MM.1S (cell line): ENCODE results near the gene RNF114.

Experiments
- DNase-seq: peaks from one replicate; pipeline ENCODE4 v3.0.0-alpha.2; 2015
- H2AFZ ChIP-seq: fragments of 300-600 bp; sonication (generic); 2 replicates; pipeline ENCODE4 v1.6.0; 2016; ENCODE audit warnings: antibody characterized with exemption, low read length
- H3F3A ChIP-seq: fragments of 300-600 bp; sonication (generic); 2 replicates; pipeline ENCODE4 v1.6.1; 2016; ENCODE audit warnings: mild to moderate bottlenecking, antibody characterized with exemption, low read length, moderate library complexity, mixed read lengths; ENCODE audit not compliant: insufficient read depth
- H3K27ac ChIP-seq: fragments of 300-600 bp; sonication (generic); 2 replicates; pipeline ENCODE4 v1.5.1; 2016; ENCODE audit warnings: mild to moderate bottlenecking, low read length
- H3K27me3 ChIP-seq: fragments of 300-600 bp; sonication (generic); replicated peaks from 2 replicates; pipeline ENCODE4 v1.6.0; 2016; ENCODE audit warnings: low read length; ENCODE audit not compliant: insufficient read depth
- H3K36me3 ChIP-seq: fragments of 300-600 bp; sonication (generic); replicated peaks from 2 replicates; pipeline ENCODE4 v1.6.1; 2016; ENCODE audit warnings: mild to moderate bottlenecking, low read length, mixed read lengths; ENCODE audit not compliant: insufficient read depth
- H3K4me1 ChIP-seq: fragments of 300-600 bp; sonication (generic); 2 replicates; pipeline ENCODE4 v1.6.1; 2016; ENCODE audit warnings: low read length, mixed read lengths
- H3K4me2 ChIP-seq: fragments of 300-600 bp; sonication (generic); 2 replicates; pipeline ENCODE4 v1.6.0; 2016; ENCODE audit warnings: low read depth, low read length
- H3K4me3 ChIP-seq: fragments of 300-600 bp; sonication (generic); 2 replicates; pipeline ENCODE4 v1.5.1; 2016; ENCODE audit warnings: low read length, mixed read lengths
- H3K79me2 ChIP-seq: fragments of 300-600 bp; sonication (generic); 2 replicates; pipeline ENCODE4 v1.6.1; 2016; ENCODE audit warnings: mixed run types, low read length, mixed read lengths
- H3K9ac ChIP-seq: fragments of 300-600 bp; sonication (generic); 2 replicates; pipeline ENCODE4 v1.6.1; 2016; ENCODE audit warnings: low read length, mixed read lengths
- H3K9me2 ChIP-seq: fragments of 300-600 bp; sonication (generic); replicated peaks from 2 replicates; pipeline ENCODE4 v1.6.1; 2016; ENCODE audit warnings: mild to moderate bottlenecking, low read length, mixed read lengths; ENCODE audit not compliant: insufficient read depth
- H3K9me3 ChIP-seq: fragments of 300-600 bp; sonication (generic); replicated peaks from 2 replicates; pipeline ENCODE4 v1.6.1; 2016; ENCODE audit warnings: mild to moderate bottlenecking, low read length, mixed read lengths; ENCODE audit not compliant: insufficient read depth
- H4K20me1 ChIP-seq: fragments of 300-600 bp; sonication (generic); 2 replicates; pipeline ENCODE4 v1.6.1; 2016; ENCODE audit warnings: mild to moderate bottlenecking, low read length, moderate library complexity, mixed read lengths; ENCODE audit not compliant: insufficient read depth
- CTCF ChIP-seq: fragments of 300-600 bp; sonication (generic); IDR thresholded peaks from 2 replicates; pipeline ENCODE4 v1.5.1; 2016; ENCODE audit warnings: antibody characterized with exemption, low read length, mixed read lengths
- EZH2 ChIP-seq: fragments of 300-600 bp; sonication (generic); optimal IDR thresholded peaks from 2 replicates; pipeline ENCODE3; 2017; ENCODE audit warnings: low read depth, mild to moderate bottlenecking, antibody characterized with exemption, low read length, mixed read lengths
- EZH2phosphoT487 ChIP-seq: fragments of 300-600 bp; sonication (generic); IDR thresholded peaks from 2 replicates; pipeline ENCODE4 v1.6.1; 2018; ENCODE audit warnings: antibody characterized with exemption, low read length

The RNF114 gene

GRCh38 chr20:49924247-49924646 is 11.9 kb upstream of the RNF114 start:
- Histone ChIP-seq H4K20me1 (no peaks in the 10 kb centered on the region), H3K36me3 (no peaks in the 10 kb centered on the region), H3F3A (no peaks in the 10 kb centered on the region), H3K4me1 (no peaks in the 10 kb centered on the region), H3K9me2 (no peaks in the 10 kb centered on the region), H3K27me3 (no peaks in the 10 kb centered on the region), H3K4me2 (no peak overlapping the region), H3K9me3 (no peaks in the 10 kb centered on the region), H3K4me3 (no peak overlapping the region), H2AFZ (no peak overlapping the region), H3K9ac (no peak overlapping the region), H3K79me2 (no peaks in the 10 kb centered on the region), H3K27ac (no peak overlapping the region)
- no peak for TF ChIP-seq CTCF
- TF ChIP-seq EZH2phosphoT487: no peak
- no peak for TF ChIP-seq EZH2
- no peak for DNase-seq

DNA sequence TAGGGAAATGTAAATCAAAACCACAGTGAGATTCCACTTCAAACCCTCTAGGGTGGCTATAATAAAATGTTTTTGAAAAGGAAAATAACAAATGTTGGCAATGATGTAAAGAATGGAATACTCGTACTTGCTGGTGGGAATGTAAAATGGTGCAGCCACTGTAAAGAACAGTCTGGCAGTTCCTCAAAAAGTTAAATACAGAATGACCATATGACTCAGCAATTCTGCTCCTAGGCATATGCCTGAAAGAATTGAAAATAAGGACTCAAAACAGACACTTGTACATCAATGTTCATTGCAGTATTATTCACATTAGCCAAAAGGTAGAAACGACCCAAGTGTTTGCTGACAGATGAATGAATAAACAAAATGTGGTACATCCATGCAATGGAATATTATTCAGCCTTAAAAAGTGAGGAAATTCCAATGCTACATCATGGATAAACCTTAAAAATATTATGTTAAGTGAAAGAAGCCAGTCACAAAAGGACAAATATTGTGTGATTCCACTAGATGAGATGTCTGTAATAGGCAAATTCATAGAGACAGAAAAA is 10.2 kb upstream of the RNF114 start:
- DNase-seq: no peak
- H3K9ac ChIP-seq: no peak overlapping the region
- no peak overlapping the region for H2AFZ ChIP-seq
- no peaks in the 10 kb centered on the region for H3K9me3 ChIP-seq
- H3K79me2 ChIP-seq: no peaks in the 10 kb centered on the region
- H3F3A ChIP-seq: no peaks in the 10 kb centered on the region
- H3K27me3 ChIP-seq: no peaks in the 10 kb centered on the region
- H3K4me1 ChIP-seq: no peaks in the 10 kb centered on the region
- TF ChIP-seq EZH2 (no peak), EZH2phosphoT487 (no peak), CTCF (no peak)
- no peak overlapping the region for H3K27ac ChIP-seq
- H3K36me3 ChIP-seq: no peaks in the 10 kb centered on the region
- H3K9me2 ChIP-seq: no peaks in the 10 kb centered on the region
- H3K4me2 ChIP-seq: no peak overlapping the region
- no peaks in the 10 kb centered on the region for H4K20me1 ChIP-seq
- no peak overlapping the region for H3K4me3 ChIP-seq

- H3K27ac ChIP-seq: no peak overlapping the region
These were observed 7.6 kb upstream of the RNF114 start for GRCh38 chr20:49928411-49929141.

More at GRCh38 chr20:49928411-49929141, 7.6 kb upstream of the RNF114 start:
- Histone ChIP-seq H2AFZ (peak overlapping the region; percentile 44; the same call in 1 of the 2 replicates), H3K9me2 (no peaks in the 10 kb centered on the region), H3F3A (no peaks in the 10 kb centered on the region), H3K36me3 (no peaks in the 10 kb centered on the region), H3K4me3 (no peak overlapping the region), H3K27me3 (no peaks in the 10 kb centered on the region), H3K4me1 (no peaks in the 10 kb centered on the region), H3K79me2 (no peaks in the 10 kb centered on the region), H3K4me2 (peak overlapping the region; percentile 48; the same call in 1 of the 2 replicates), H3K9ac (no peak overlapping the region), H4K20me1 (no peaks in the 10 kb centered on the region), H3K9me3 (no peaks in the 10 kb centered on the region)
- peak; percentile 80 for DNase-seq
- TF ChIP-seq CTCF: peak; percentile 88
- no peak for TF ChIP-seq EZH2
